HG03432 (cell line): ENCODE measurements around the gene ANKMY1.

ENCODE experiments used
- ATAC-seq: cut with Tn5 transposase; IDR thresholded peaks from one replicate; pipeline ENCODE4 v1.9.1; 2021; ENCODE audit warnings: mild to moderate bottlenecking, moderate library complexity; ENCODE audit not compliant: unreplicated experiment

The ANKMY1 gene

GRCh38 chr2:240557808-240558207, at the start of gene ANKMY1:
Gene ANKMY1, minus strand, starts transcription at chr2:240557988. Its CDS starts 653 bp downstream, at chr2:240557335.
- no peak for ATAC-seq

DNA sequence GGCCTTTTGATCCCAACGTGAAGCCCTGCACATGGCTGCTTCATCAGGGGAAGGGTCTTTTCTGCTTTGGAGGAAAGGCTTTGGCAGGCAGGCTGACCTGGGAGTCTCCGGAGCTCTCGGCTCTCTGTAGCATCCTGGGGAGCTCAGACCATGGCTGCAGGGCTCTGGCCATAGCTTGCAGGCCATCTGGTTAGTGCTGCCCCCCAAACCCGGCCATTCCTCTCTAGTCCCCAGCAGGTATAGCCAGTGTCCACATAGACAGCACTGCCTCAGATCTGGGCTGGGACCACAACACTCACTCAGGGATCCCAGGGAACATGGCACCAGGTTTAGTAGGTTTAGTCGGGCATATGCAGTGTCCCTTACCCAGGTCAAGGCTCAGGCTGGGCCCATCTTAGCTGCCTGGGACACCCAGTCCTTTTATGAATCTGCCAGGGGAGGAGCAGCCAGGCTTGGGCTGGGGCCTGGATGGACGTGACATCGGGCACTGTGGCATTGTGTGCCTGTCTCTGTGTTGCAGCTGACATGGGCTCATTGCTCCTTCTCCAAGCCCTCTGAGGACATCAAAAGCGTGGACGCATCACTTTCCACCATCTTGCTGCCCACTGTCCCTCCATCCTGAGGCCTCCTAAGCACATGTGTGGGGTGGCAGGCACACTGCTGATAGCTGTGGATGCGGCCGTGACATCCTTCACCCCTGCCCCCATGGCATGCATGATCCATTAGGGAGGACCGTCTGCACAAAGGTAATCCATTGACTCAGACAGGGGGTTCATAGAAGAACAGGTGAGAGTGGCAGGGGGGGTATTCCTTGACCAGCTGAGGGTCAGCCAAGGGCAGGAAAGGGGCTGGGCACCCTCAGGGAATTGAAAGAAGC, 48.3 kb upstream of the ANKMY1 start:
- no peak for ATAC-seq

- no peak for ATAC-seq
Observed at GRCh38 chr2:240604939-240605716, 47.3 kb upstream of the ANKMY1 start.

DNA sequence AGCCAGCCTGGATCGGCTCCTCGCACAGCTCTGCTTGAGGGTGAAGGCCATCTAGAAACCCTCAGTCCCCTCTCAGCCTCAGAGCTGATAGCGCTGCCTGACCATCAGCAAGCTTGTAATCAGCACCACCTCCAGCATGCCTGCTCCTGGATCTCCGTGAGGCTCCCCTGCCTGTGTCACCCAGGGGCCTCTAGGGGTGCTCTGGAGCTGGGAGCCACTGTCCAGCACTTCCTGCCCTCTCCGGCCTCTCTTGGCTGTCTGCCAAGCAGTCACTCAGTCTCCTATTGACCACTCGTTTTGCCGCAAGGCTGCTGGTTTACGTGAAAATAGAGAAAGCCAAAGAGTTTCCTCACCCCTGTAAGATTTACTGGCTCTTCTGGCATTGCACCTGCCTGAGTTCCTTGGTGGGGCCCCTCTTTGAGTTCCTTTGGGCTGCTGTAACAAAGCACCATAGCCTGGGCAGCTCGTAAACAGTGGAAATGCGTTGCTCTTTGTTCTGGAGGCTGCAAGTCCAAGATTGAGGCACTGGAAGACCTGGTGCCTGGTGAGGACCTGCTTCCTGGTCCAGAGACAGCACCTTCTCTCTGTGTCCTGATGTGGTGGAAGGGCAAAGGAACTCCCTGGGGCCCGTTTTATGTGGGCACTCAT, 46.6 kb upstream of the ANKMY1 start:
- ATAC-seq = no peak

- no peak for ATAC-seq
Observed at GRCh38 chr2:240603846-240604245, 46.1 kb upstream of the ANKMY1 start.

GRCh38 chr2:240603081-240603835, 45.5 kb upstream of the ANKMY1 start:
- no peak for ATAC-seq

- no peak for ATAC-seq
Observed at GRCh38 chr2:240602266-240603050, 44.7 kb upstream of the ANKMY1 start.

DNA sequence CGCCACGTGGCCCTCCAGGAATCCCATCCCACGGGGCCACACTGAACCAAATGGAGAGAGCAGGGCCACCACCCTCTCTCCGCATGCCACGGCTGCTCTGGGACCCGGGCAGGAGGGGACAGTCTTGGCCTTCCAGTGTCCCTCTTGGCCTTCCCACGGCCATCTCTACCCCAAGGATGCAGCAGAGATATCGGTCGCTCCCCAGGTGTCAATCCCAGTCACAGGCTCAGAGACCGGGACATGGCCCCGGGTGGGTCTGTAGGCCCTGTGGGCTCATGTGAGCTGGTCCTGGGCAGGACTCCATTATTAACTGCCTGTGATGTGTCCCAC, 44.0 kb upstream of the ANKMY1 start:
- no peak for ATAC-seq

DNA sequence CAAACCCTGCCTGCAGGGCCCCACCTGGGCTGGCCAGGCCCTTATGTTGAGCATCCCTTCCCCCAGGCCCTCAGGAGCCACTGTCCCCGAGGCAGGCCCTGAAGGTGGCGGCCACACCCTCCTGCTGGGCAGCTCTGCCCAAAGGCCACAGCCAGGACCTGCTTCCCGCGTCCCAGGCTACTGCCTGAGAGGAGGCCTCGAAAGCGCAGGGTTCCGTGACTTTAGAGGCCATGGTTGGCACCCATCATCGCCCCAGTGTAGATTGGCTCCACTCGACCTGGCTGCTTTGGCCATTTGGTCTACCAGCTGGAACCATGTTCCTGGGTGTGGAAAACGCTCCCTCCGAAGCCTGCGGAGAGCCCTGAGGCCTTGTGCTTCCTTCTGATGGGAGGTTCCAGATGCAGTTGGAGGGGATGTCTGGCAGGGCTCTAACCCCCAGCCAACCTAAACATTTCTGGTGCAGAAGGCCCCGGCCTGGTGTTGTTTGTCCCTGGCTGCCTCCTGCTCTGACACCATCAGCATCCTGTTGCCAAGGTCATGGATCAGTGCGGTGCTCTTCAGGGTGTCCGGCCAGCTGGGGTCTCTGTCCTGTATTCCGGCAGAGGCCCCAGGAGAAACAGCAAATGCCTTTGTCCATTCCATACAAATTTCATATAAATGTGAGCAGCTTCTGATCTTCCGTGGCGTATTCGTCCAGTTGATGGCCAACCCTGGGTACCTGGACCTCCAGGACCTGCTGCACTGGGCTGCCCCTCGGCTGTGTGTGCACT, 43.5 kb upstream of the ANKMY1 start:
- no peak for ATAC-seq

DNA sequence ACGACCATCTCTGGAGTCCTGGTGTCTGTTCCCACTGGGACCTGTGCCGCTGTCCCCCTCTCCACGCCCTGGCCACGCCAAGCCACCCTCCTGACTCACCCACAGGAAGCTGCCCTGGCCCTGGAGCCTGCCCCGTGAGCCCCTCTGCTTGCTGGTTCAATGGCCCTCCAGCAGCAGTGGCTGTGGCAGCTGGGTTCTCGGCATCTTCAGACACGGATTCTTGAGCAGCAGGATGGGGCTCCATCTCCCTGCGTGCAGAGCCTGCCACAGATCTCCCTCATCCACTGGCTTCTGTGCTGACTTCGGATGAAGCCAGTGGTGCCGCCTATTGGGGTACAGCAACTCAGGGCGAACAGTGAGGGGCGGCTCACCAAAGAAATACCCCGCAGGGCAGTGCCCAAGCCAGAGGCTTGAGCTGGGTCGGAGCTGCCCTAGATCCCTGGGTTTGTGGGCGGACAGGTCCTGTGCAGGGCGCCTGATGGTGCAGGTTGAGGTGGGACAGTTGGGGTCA, 42.7 kb upstream of the ANKMY1 start:
- no peak for ATAC-seq

DNA sequence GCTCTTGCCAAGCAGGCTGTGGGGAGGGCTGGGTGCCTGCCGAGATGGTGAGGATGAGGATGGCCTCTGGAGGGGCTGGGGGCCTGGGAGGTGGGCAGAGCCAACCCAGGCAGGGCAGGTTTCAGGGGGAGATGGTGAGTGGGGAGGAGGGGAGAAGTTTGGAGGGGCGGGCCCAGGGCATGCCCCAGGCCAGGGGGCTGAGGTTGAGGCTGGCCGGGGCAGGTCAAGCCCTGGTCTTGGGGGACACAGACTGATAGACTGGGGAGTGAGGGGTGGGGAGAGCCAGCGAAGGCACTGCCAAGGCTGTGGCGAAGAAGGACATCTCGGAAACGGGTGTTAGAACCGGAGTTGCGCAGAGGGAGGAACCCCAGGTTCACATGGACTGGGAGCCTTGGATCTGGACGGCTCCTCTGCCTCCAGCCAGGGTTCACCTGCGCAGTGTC, 41.4 kb upstream of the ANKMY1 start:
- ATAC-seq = no peak

DNA sequence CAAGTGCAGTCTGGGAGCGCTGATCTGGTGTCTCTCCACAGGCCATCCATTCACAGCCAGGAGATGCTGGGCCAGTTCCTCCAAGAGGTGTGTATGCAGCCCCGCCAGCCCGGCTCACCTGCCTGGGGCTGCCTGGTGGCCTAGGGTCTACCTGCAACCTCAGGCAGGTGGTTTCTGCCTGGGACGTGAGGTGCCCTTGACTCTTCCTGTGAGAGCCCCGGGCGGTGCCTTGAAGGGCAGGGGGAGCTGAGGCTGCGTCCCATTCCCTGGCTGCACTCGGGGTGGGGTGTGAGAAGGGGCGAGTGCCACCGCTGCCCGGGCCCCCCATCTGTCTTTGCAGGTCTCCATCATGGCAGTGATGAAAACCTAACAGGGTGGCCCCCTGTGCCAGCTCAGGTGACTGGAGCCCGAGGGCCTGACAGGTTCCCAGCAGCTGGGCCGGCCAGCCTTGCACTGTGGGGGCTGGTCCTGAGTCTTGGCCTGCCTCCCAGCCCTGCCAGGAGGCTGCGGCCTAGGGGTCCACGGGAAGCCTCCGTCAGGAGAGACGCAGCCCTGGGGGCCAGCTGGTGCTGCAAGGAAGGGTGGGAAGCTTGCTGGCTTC, 40.6 kb upstream of the ANKMY1 start:
- ATAC-seq = no peak

- ATAC-seq = no peak
Observed at GRCh38 chr2:240597419-240598181, 39.8 kb upstream of the ANKMY1 start.

DNA sequence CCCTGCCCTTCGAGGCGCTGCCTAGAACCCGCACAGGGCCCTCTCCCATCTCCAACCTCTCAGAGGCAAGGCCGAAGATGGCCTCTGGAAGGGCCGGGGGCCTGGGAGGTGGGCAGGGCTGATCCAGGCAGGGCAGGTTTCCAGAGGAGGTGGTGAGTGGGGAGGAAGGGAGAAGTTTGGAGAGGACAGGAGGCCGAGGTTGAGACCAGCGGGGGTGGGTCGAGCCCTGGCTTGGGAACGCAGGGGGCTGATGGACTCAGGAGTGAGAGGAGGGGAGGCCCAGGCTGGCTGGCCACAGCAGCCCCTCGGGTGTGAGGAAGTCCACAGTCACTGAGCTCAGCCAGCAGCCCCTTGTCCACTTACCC, 39.2 kb upstream of the ANKMY1 start:
- ATAC-seq = no peak

DNA sequence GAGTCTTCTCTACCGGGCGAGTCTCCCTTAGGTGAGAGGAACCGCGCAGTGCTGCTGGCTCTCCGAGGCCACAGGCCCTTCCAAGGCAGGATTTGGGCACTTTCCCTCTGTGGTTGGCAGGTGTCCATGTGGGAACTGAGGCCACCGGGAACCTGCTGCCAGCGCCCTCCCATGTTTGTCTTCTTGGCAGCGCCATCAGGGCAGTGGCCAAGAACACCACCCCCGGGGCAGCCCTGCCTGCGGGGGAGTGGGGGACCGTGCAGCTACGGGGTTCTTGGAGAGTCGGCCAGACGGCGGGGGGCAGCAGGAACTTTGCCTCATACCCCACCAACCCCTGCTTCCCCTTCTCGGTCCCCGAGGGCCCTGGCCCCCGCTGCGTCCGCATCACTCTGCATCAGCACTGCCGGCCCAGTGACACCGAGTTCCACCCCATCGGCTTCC, 38.7 kb upstream of the ANKMY1 start:
- ATAC-seq = no peak

DNA sequence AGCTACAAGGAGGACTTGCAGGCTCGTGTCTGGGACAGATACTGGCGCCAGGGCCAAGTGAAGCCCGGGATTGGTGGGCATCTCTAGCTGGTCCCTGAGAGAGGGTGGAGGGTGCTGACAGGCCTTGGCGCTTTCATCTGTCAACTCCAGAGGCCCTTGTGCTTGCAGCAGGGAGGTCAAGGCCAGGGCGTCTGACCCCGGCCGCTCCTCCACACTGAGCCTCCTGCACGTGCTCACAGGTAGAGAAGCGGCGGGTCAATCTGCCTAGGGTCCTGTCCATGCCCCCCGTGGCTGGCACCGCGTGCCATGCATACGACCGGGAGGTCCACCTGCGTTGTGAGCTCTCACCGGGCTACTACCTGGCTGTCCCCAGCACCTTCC, 38.3 kb upstream of the ANKMY1 start:
- no peak for ATAC-seq

GRCh38 chr2:240595381-240596079, 37.7 kb upstream of the ANKMY1 start:
- no peak for ATAC-seq
